ENCODE results near the gene PDLIM4. TPM values are rescaled to one million over a fixed set of nuclear protein-coding genes. Genes with fewer than 3 reads are reported as not detected.
A peak's percentile ranks its signal among the peaks of the same experiment; 100 is the strongest.

Gene PDLIM4
- total and polyA plus RNA-seq, 2 experiments from 2014 or later: 25.2 to 31.8 TPM

- TF ChIP-seq REST (IDR thresholded peaks at IDR 0.05; ENCODE audit: unreplicated experiment) (no peak), ZNF331 (CRISPR knock-in tag; IDR thresholded peaks at IDR 0.05; ENCODE audit: low read depth) (no peak), ZNF114 (CRISPR knock-in tag; IDR thresholded peaks at IDR 0.05) (no peak), NANOG (IDR thresholded peaks at IDR 0.05; ENCODE audit: borderline replicate concordance) (no peak), ETS1 (IDR thresholded peaks at IDR 0.05) (no peak), STAT1 (IDR thresholded peaks at IDR 0.05; ENCODE audit: unreplicated experiment) (no peak)
- TF ChIP-seq, protein P1, sequence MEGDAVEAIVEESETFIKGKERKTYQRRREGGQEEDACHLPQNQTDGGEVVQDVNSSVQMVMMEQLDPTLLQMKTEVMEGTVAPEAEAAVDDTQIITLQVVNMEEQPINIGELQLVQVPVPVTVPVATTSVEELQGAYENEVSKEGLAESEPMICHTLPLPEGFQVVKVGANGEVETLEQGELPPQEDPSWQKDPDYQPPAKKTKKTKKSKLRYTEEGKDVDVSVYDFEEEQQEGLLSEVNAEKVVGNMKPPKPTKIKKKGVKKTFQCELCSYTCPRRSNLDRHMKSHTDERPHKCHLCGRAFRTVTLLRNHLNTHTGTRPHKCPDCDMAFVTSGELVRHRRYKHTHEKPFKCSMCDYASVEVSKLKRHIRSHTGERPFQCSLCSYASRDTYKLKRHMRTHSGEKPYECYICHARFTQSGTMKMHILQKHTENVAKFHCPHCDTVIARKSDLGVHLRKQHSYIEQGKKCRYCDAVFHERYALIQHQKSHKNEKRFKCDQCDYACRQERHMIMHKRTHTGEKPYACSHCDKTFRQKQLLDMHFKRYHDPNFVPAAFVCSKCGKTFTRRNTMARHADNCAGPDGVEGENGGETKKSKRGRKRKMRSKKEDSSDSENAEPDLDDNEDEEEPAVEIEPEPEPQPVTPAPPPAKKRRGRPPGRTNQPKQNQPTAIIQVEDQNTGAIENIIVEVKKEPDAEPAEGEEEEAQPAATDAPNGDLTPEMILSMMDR (conservative IDR thresholded peaks at IDR 0.05; ENCODE audit: low read depth in 2 of 2): no peak
Measured at GRCh38 chr5:132313961-132314432, 56.5 kb downstream of the PDLIM4 start (continued).

GRCh38 chr5:132315529-132316067, 58.1 kb downstream of the PDLIM4 start:
- Mint-ChIP-seq H3K9me3 (no peaks in the 10 kb centered on the region), H3K36me3 (ENCODE audit: low read depth) (no peaks in the 10 kb centered on the region), H3K27me3 (ENCODE audit: insufficient read depth, low read depth, poor library complexity) (no peaks in the 10 kb centered on the region), H3K27ac (0 out of 2 replicates have a peak overlapping the region, but pooled peaks have one; percentile 23), H3K4me1 (peaks cover 2% of the 10 kb centered on the region; the same call in 1 of the 3 replicates), H3K4me3 (no peak overlapping the region)
- H2AFZ ChIP-seq: no peak overlapping the region
- no peak overlapping the region for H3K4me2 ChIP-seq
- H3K79me2 ChIP-seq (replicated peaks; ENCODE audit: insufficient read depth): no peaks in the 10 kb centered on the region
- H3K27ac ChIP-seq (ENCODE audit: low read depth): no peak overlapping the region
- no peaks in the 10 kb centered on the region for H3F3A ChIP-seq (replicated peaks; ENCODE audit: low read depth)
- H3K27me3 ChIP-seq (ENCODE audit: insufficient read depth): no peaks in the 10 kb centered on the region
- no peaks in the 10 kb centered on the region for H4K20me1 ChIP-seq (replicated peaks; ENCODE audit: insufficient read depth)
- no peaks in the 10 kb centered on the region for H3K4me1 ChIP-seq (ENCODE audit: insufficient read depth)
- no peak for TF ChIP-seq POLR2AphosphoS5 (IDR thresholded peaks at IDR 0.05; ENCODE audit: low read depth)
- TF ChIP-seq, protein P1 (conservative IDR thresholded peaks at IDR 0.05; ENCODE audit: low read depth in 2 of 2): peak in 1 of 2 experiments; percentile 45; a peak in 2 of 4 replicates
- ATAC-seq (peak; percentile 71), DNase-seq (ENCODE audit: low spot score) (peak; percentile 31)
- H3K4me3 ChIP-seq: no peak overlapping the region
- no peaks in the 10 kb centered on the region for H3K9me2 ChIP-seq (ENCODE audit: insufficient read depth)
- H3K36me3 ChIP-seq (ENCODE audit: insufficient read depth): no peaks in the 10 kb centered on the region

All from GM23338 (cell line).